Activated B cell treated with CpG ODN at 0.5 μM for 24 hours (primary cell): ENCODE data around the gene UBASH3A. TPM values are rescaled to one million over a fixed set of nuclear protein-coding genes. Genes with fewer than 3 reads are reported as not detected.

ENCODE experiments used
- ATAC-seq: fragments of 200-7000 bp; cut with Tn5 transposase; one replicate; pipeline ENCODE4 v1.10.0; 2021; ENCODE audit warnings: low read depth, mild to moderate bottlenecking, moderate library complexity
- CTCF ChIA-PET: fragments of 350-600 bp; sonication (Branson Sonifier 250); formaldehyde crosslinking; loops from one replicate; lab custom pipeline; 2021; ENCODE audit warnings: antibody characterized with exemption; lab: Charles Lee
- POLR2A ChIA-PET: fragments of 350-600 bp; sonication (Branson Sonifier 250); formaldehyde crosslinking; loops from one replicate; lab custom pipeline; 2021; ENCODE audit warnings: antibody characterized with exemption; lab: Charles Lee
- DNase-seq: peaks from one replicate; pipeline ENCODE4 v3.0.0; 2022
- H3K27ac Mint-ChIP-seq: one replicate; pipeline ENCODE4 v1.8.0; 2020; ENCODE audit warnings: mixed read lengths
- H3K27me3 Mint-ChIP-seq: one replicate; pipeline ENCODE4 v1.8.0; 2021; ENCODE audit warnings: mixed read lengths
- H3K36me3 Mint-ChIP-seq: one replicate; pipeline ENCODE4 v1.8.0; 2021; ENCODE audit warnings: low read depth, mixed read lengths
- H3K4me1 Mint-ChIP-seq: one replicate; pipeline ENCODE4 v1.8.0; 2021; ENCODE audit warnings: mixed read lengths
- H3K4me3 Mint-ChIP-seq: one replicate; pipeline ENCODE4 v1.8.0; 2020; ENCODE audit warnings: mild to moderate bottlenecking, mixed read lengths
- H3K9me3 Mint-ChIP-seq: one replicate; pipeline ENCODE4 v1.8.0; 2020; ENCODE audit warnings: mixed read lengths
- CTCF ChIP-seq: fragments of 200-600 bp; IDR thresholded peaks from one replicate; pipeline ENCODE4 v1.8.0; 2022; ENCODE audit warnings: antibody characterized with exemption, mild to moderate bottlenecking
- intact Hi-C: fragments of 100-400 bp; cut with micrococcal nuclease; formaldehyde crosslinking; loops from one replicate; pipeline ENCODE4 v1.15.1; 2024
- total RNA-seq: library from RNA; stranded (reverse); gene quantifications from 2 replicates; pipeline ENCODE4 v1.2.3, GENCODE V29; 2022

The UBASH3A gene
- total RNA-seq, 1 donor from 2014 or later = not detected

- no peak for TF ChIP-seq CTCF
- ChIA-PET POLR2A (no interaction called here), CTCF (no interaction called here)
- Mint-ChIP-seq H3K27me3 (peaks cover 27% of the 10 kb centered on the region), H3K4me3 (no peak overlapping the region), H3K9me3 (peaks cover 3% of the 10 kb centered on the region), H3K36me3 (no peaks in the 10 kb centered on the region), H3K27ac (no peak overlapping the region), H3K4me1 (peaks cover 3% of the 10 kb centered on the region)
- DNase-seq (no peak), ATAC-seq (no peak)
- intact Hi-C loops = no loop called here
These were observed 85.4 kb downstream of the UBASH3A start for GRCh38 chr21:42489006-42489563.

GRCh38 chr21:42489991-42490390, 86.3 kb downstream of the UBASH3A start:
- no peak overlapping the region for H3K4me3 Mint-ChIP-seq

GRCh38 chr21:42490720-42491119, 87.0 kb downstream of the UBASH3A start:
- no peak for ATAC-seq
- peaks cover 3% of the 10 kb centered on the region for H3K9me3 Mint-ChIP-seq
- DNase-seq = no peak
- no peak overlapping the region for H3K27ac Mint-ChIP-seq
- peaks cover 24% of the 10 kb centered on the region for H3K27me3 Mint-ChIP-seq
- peaks cover 5% of the 10 kb centered on the region for H3K4me1 Mint-ChIP-seq
- CTCF ChIA-PET = interaction anchor here (0.8 to 1.4 kb wide), 2 partner anchors 21 to 23 kb away, joined by 3 to 5 read pairs; no protein-coding TSS in a partner anchor
- no peaks in the 10 kb centered on the region for H3K36me3 Mint-ChIP-seq
- TF ChIP-seq CTCF = no peak
- H3K4me3 Mint-ChIP-seq = no peak overlapping the region
- intact Hi-C loops = no loop called here
- POLR2A ChIA-PET = no interaction called here

More at GRCh38 chr21:42489991-42490390, 86.3 kb downstream of the UBASH3A start:
- POLR2A ChIA-PET = no interaction called here
- no peak for ATAC-seq
- no peak for DNase-seq
- H3K4me1 Mint-ChIP-seq = peaks cover 3% of the 10 kb centered on the region
- H3K9me3 Mint-ChIP-seq = peaks cover 3% of the 10 kb centered on the region
- CTCF ChIA-PET = interaction anchor here (1.4 kb wide), 1 partner anchor 23 kb away, joined by 5 read pairs; no protein-coding TSS in a partner anchor
- TF ChIP-seq CTCF = no peak
- intact Hi-C loops = no loop called here
- H3K36me3 Mint-ChIP-seq = no peaks in the 10 kb centered on the region
- peak overlapping the region; percentile 31 for H3K27ac Mint-ChIP-seq
- H3K27me3 Mint-ChIP-seq = peaks cover 27% of the 10 kb centered on the region

GRCh38 chr21:42491328-42491727, 87.6 kb downstream of the UBASH3A start:
- POLR2A ChIA-PET = no interaction called here
- CTCF ChIA-PET = interaction anchor here (1.4 kb wide), 1 partner anchor 24 kb away, joined by 5 read pairs; no protein-coding TSS in a partner anchor
- ATAC-seq (no peak), DNase-seq (no peak)
- Mint-ChIP-seq H3K27ac (no peak overlapping the region), H3K27me3 (peaks cover 19% of the 10 kb centered on the region), H3K36me3 (no peaks in the 10 kb centered on the region), H3K4me3 (no peak overlapping the region), H3K9me3 (peaks cover 3% of the 10 kb centered on the region), H3K4me1 (peaks cover 10% of the 10 kb centered on the region)
- intact Hi-C loops = no loop called here
- no peak for TF ChIP-seq CTCF

- CTCF ChIA-PET = no interaction called here
- Mint-ChIP-seq H3K27me3 (peaks cover 11% of the 10 kb centered on the region), H3K4me1 (peaks cover 15% of the 10 kb centered on the region), H3K36me3 (no peaks in the 10 kb centered on the region), H3K4me3 (no peak overlapping the region), H3K9me3 (peaks cover 3% of the 10 kb centered on the region), H3K27ac (no peak overlapping the region)
- intact Hi-C loops = no loop called here
- TF ChIP-seq CTCF = no peak
- POLR2A ChIA-PET = no interaction called here
- ATAC-seq (no peak), DNase-seq (no peak)
These were observed 88.5 kb downstream of the UBASH3A start for GRCh38 chr21:42492201-42492600.
